Measurements from ENCODE around the gene PDZRN3.

Gene PDZRN3

DNA sequence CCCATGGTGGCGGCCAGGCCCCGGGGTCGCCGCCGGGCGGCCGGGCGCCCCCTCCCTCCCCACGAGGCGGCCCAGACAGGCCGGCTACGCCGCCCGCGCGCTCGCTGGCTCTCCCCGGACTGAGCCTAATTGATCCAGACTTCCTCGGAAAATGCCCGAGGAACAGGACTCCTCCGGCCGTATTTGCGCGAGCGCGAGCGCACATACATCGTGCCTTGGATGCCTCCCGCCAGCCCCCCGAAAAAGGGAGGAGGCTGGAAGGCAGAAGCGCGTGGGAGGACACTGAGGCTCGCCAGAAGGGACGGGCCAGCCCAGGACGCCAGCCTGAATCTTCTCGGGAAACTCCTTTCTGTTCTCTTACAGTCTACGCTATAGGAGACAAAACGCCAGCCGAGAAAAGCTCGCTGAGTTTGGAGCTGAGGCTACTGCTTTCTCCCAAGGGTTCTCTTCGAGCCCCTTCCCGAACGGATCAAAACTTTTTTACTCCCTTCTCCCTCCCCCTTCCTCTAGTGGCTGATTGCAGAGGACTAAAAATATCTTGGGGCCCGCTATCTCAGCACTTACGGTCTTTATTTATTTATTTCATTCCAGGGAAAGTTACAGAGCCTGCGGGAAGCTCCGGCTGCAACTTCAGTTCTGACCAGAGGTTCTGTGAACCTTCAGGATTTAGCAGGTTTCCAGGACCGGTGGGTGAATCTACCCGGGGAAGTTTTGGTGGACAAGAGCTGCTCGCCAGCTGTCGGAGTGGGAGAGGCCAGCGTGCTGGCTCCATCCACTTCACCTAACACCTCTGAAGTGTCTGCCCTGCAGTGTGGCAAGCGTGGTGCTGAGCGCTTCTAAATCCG, at the start of gene PDZRN3:
Gene PDZRN3 (minus strand): TSS at position 121 of the 845 bp plus-strand sequence.
- DNase-seq, result no peak

- DNase-seq, result no peak
Observed at GRCh38 chr3:73674280-73674679, 49.5 kb upstream of the PDZRN3 start.

GRCh38 chr3:73669260-73669659, 44.5 kb upstream of the PDZRN3 start:
- no peak for DNase-seq

GRCh38 chr3:73668391-73668790, 43.6 kb upstream of the PDZRN3 start:
- no peak for DNase-seq

- no peak for DNase-seq
Observed at GRCh38 chr3:73667889-73668288, 43.1 kb upstream of the PDZRN3 start.

- no peak for DNase-seq
Observed at GRCh38 chr3:73665286-73665685, 40.5 kb upstream of the PDZRN3 start.

GRCh38 chr3:73664389-73664788, 39.6 kb upstream of the PDZRN3 start:
- no peak for DNase-seq

GRCh38 chr3:73663495-73663894, 38.8 kb upstream of the PDZRN3 start:
- DNase-seq, result no peak

GRCh38 chr3:73661265-73661664, 36.5 kb upstream of the PDZRN3 start:
- DNase-seq, result no peak

DNA sequence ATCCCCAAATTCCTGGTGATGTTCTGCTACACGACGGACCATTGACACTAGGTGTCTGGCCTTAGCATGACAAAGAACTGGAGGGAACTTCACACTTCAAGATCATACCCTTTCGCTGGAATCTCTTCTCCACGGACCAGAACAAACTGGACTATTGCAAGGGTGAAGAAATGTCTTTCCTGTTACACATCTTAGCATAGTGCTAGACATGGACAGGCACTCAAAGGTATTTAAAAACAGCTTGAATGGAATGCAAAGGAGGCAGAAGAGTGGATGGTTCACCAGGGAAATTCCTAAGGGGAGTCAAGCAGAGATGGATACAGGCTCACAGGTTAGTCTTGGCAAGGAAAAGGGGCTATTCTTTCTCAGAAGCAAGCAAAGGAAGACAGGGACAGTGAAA, 33.5 kb upstream of the PDZRN3 start:
- DNase-seq, result no peak

DNA sequence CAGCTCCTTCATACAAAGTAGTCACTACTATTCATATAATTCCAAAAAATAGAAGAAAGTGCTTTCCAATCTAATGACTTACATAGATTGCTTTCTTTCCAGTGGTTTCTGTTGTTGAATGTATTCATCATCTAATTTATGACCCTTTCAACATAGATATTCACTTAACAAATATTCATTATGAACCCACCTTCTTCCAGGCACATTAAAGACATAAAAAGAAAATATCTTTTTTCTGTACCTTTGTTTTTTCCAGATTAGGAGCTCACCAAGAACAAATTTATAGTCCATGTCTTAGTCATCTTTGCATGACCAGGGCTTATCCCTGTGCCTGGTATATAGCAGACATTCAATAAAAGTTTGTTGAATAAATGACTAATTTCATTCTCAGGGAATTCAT, 32.4 kb upstream of the PDZRN3 start:
- no peak for DNase-seq

DNA sequence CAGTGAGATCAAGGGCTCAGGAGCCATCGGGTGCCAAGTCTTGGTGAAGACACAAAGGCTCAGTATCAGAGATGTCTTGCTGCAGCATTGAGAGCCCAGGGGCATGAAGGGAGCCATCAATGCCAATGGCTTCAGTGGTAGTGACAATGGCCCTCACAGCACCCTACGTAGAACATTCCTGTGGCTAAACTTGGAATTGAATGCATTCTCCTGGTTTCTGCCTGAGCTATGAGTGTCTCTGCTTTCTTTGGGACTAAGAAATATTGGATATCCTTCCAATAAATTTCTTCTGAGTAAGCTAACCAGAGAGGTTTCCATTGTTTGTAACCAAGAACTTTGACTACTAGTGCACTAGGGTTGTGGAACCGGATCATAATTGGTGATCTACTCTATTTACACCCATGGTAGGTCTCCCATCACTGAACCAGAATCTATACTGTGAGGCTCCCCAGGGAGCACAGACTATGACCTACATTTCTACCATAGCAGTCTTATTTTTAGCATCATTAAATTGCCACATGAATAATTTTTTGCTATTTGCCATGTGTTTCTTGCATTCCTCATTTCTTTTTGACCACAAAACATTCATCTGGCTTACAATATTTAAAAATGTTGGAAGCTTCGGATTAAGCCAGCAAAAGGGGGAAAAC, 31.6 kb upstream of the PDZRN3 start:
- no peak for DNase-seq

GRCh38 chr3:73655197-73655596, 30.5 kb upstream of the PDZRN3 start:
- no peak for DNase-seq

DNA sequence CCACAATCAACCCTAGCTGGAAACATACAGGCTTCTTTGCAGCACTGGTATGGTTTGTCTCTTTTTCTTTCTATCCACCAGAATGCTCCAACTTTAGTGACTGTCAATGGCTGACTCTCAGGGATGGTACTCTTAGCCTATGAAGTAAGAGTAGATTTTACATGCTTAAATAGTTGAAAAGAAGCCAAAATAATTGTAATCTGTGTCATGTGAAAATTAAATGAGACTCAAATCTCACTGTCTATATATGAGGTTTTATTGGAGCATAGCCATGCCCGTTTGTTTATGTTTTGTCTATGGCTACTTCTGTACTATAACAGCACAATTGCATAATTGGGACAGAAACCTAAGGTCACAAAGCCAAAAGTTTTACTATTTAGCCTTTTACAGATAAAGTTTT, 29.1 kb upstream of the PDZRN3 start:
- no peak for DNase-seq

DNA sequence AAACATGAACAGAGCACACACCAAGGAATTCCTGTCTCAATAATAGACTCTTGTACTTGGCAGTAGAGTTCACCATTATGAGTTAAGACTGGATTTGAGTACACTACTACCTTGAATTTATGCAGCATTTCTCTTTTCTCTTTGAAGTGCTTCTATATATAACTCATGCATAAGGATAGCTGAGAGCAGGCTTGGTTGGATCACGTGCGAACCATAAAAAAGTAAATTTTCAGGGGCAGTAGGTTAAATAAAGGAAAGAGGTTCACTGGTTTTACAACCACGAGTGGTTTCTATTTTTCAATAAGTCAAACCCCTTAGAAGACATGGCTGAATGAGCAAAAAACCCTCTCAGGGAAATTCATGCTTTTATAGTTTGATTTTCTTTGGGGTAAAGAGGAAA, 28.6 kb upstream of the PDZRN3 start:
- no peak for DNase-seq

- no peak for DNase-seq
Observed at GRCh38 chr3:73652896-73653295, 28.2 kb upstream of the PDZRN3 start.

DNA sequence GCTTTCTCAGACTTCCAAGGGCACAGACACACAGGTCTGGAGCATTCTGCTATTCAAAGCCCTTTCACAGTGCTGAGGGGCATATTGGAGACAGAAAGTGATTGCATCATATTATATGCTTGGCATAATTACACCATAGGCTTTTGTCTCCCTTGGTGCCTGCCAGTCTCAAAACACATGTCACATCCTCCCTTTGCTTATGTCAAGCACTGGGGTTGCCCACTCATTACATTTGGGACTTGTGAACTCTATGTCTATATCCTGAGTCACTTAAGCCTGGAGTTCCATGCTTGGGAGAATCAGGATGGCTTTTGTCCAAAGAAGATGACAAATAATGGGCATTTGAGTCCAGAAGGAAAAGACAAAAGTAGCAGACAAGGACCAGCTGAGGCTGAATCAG, 12.3 kb upstream of the PDZRN3 start:
- no peak for DNase-seq

- no peak for DNase-seq
Observed at GRCh38 chr3:73635254-73635653, 10.5 kb upstream of the PDZRN3 start.

DNA sequence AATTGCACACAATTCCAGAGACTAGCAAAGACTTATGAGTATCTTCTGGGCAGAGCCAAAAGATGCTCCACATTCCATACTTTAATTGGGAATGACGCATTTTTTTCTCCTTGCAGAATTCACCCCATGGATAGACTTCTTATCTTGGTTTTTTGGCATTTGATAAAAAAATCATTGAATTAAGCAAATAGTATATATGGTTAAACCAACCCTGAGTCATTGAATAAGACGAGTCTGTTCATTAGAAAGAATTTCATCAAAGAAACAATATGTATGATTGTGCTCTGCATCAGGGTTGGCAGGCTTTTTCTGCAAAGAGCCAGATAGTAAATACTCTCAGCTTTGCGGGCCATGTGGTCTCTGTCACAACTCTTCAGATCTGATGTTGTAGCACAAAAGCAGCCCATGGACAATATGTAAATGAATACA, 9.2 kb upstream of the PDZRN3 start:
- DNase-seq, result no peak

DNA sequence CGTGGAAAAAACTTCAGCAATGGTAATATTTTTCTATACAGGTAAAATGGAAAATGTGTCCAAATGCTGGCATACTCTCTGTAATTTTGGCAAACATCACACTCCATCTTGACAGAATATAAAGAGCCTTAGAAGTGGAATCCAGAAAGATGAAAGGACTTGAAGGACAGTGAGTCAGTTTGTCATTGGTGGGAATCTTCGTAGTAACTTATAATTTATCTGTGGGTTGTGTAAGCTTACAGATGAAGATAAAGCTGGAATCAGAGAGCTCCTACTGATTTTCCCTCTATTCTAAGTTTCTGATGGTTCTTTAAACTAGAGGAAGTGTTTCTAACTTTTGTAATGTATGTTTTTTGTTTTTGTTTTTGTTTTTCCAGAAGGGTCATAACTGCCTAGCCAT, 8.7 kb upstream of the PDZRN3 start:
- DNase-seq, result no peak

- no peak for DNase-seq
Observed at GRCh38 chr3:73626106-73626505, 1.4 kb upstream of the PDZRN3 start.

DNA sequence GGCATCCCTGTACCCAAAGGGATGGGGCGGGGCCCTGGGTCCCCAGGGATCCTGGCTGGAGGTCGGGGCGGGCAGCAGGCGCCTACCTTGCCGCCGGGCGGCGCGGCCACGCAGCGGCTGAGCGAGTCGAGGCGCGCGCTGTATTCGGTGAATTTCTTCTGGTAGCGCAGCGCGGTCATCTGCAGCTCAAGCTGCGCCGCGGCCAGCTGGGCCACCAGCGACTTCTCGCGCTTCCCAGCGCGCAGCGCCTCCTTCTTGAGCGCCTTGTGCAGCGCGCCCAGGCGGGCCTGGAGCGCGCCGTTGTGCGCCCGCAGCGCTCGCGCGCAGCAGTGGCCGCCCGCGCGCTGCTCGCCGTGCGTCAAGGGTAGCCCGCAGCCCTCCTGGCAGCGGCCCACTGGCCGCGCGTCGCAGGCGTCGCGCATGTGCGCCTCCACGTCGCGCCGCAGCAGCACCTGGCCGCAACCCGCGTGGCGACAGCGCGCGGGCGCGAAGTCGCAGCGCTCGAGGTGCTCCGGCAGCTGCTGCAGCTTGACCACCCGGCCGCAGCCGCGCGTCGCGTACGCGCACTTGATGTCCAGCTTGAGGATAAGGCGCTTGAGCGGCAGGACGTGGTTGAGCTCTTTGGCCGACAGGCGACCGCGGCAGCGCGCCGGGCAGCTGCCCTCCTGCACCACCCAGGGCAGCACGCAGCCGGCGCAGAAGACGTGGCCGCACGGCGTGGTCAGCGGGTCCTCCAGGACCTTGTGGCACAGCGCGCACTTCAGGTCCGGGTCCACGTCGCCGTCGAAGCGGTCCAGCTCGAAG, 522 bp downstream of the PDZRN3 start:
- no peak for DNase-seq

- DNase-seq, result no peak
Observed at GRCh38 chr3:73623346-73623745, 1.4 kb downstream of the PDZRN3 start.
